HG02852 (cell line): Measurements from ENCODE around the gene TJP3.
"Not testable (repeated sequence)": the region's sequence is repeated elsewhere in the genome, so short reads cannot be mapped to it uniquely, and the experiment has no call there.

Source experiments
- ATAC-seq: cut with Tn5 transposase; IDR thresholded peaks from one replicate; pipeline ENCODE4 v1.9.1; 2021; ENCODE audit warnings: mild to moderate bottlenecking, moderate library complexity; ENCODE audit not compliant: unreplicated experiment

Gene TJP3

GRCh38 chr19:3765757-3766156 lies 57.6 kb downstream of the TJP3 start:
- ATAC-seq, result not testable (repeated sequence)

- ATAC-seq, result no peak
Measured at GRCh38 chr19:3766520-3766919, 58.3 kb downstream of the TJP3 start.

GRCh38 chr19:3767050-3767449 lies 58.9 kb downstream of the TJP3 start:
- ATAC-seq, result no peak

GRCh38 chr19:3768015-3768747 lies 60.0 kb downstream of the TJP3 start:
- ATAC-seq, result no peak

GRCh38 chr19:3768748-3769099 lies 60.5 kb downstream of the TJP3 start:
- ATAC-seq, result no peak

GRCh38 chr19:3769494-3769893 lies 61.3 kb downstream of the TJP3 start:
- ATAC-seq, result no peak

GRCh38 chr19:3770136-3770999 lies 62.2 kb downstream of the TJP3 start:
- ATAC-seq, result no peak

GRCh38 chr19:3771000-3771905 lies 63.1 kb downstream of the TJP3 start:
- no peak for ATAC-seq

- ATAC-seq, result no peak
Measured at GRCh38 chr19:3771906-3772455, 63.8 kb downstream of the TJP3 start, which contains the start of gene RAX2. Gene RAX2 (minus strand): TSS chr19:3772228. CDS start chr19:3771742, 486 bp downstream.

GRCh38 chr19:3773814-3774515 lies 65.8 kb downstream of the TJP3 start:
- no peak for ATAC-seq

- ATAC-seq, result no peak
Measured at GRCh38 chr19:3774621-3775373, 66.6 kb downstream of the TJP3 start.

- no peak for ATAC-seq
Measured at GRCh38 chr19:3775374-3775711, 67.2 kb downstream of the TJP3 start.

- no peak for ATAC-seq
Measured at GRCh38 chr19:3775831-3776230, 67.6 kb downstream of the TJP3 start.

- ATAC-seq, result no peak
Measured at GRCh38 chr19:3776479-3777040, 68.4 kb downstream of the TJP3 start.

- no peak for ATAC-seq
Measured at GRCh38 chr19:3778104-3778867, 70.1 kb downstream of the TJP3 start.

- no peak for ATAC-seq
Measured at GRCh38 chr19:3778899-3779723, 70.9 kb downstream of the TJP3 start.

- ATAC-seq, result no peak
Measured at GRCh38 chr19:3780786-3781304, 72.7 kb downstream of the TJP3 start.
